Panc1 (cell line): Measurements from ENCODE around the gene UBE2G1. TPM values are rescaled to one million over a fixed set of nuclear protein-coding genes. Genes with fewer than 3 reads are reported as not detected.

Source experiments
- ATAC-seq: fragments of 200-7000 bp; cut with Tn5 transposase; 2 replicates; pipeline ENCODE4 v1.9.1; 2020; ENCODE audit warnings: mild to moderate bottlenecking, moderate library complexity
- BruUV-seq: library from RNA; stranded (reverse); fragments of 400-500 nt; replicated peaks from 2 replicates; lab custom pipeline; 2021; lab: Mats Ljungman, UMichigan
- CTCF ChIA-PET: fragments of 300-600 bp; sonication (Branson Sonifier 250); formaldehyde crosslinking; loops from one replicate; lab custom pipeline; 2022; ENCODE audit warnings: antibody characterized with exemption; lab: Charles Lee
- POLR2A ChIA-PET: fragments of 300-600 bp; sonication (Branson Sonifier 250); formaldehyde crosslinking; loops from one replicate; lab custom pipeline; 2022; ENCODE audit warnings: antibody characterized with exemption; lab: Charles Lee
- DNase-seq: peaks from one replicate; pipeline ENCODE4 v3.0.0-alpha.2; 2010; ENCODE audit warnings: low read depth, low spot score
- H3K27ac ChIP-seq: 2 replicates; pipeline ENCODE4 v1.5.1; 2011; ENCODE audit warnings: mild to moderate bottlenecking, low read length, inconsistent platforms
- H3K27me3 ChIP-seq: fragments of 200-500 bp; sonication (Bioruptor generic); 2 replicates; pipeline ENCODE4 v1.6.0; 2014; ENCODE audit warnings: low read length, inconsistent platforms; ENCODE audit not compliant: control insufficient read depth, insufficient read depth
- H3K36me3 ChIP-seq: fragments of 200-500 bp; sonication (Bioruptor generic); 2 replicates; pipeline ENCODE4 v1.5.1; 2014; ENCODE audit warnings: inconsistent platforms, mild to moderate bottlenecking, low read length, moderate library complexity; ENCODE audit not compliant: control insufficient read depth, insufficient read depth
- H3K4me1 ChIP-seq: 2 replicates; pipeline ENCODE4 v1.5.1; 2011; ENCODE audit warnings: inconsistent platforms, mild to moderate bottlenecking, low read length, moderate library complexity; ENCODE audit not compliant: control insufficient read depth, insufficient read depth
- H3K4me3 ChIP-seq, 2 experiments: 2 replicates each; pipeline ENCODE4 v1.5.1; 2011 to 2012; ENCODE audit warnings: low read depth in 2 of 2, low read length in 2 of 2, mild to moderate bottlenecking in 2 of 2, inconsistent platforms in 1 of 2, moderate library complexity in 1 of 2
- H3K9me3 ChIP-seq: fragments of 200-500 bp; sonication (Bioruptor generic); 2 replicates; pipeline ENCODE4 v1.5.1; 2014; ENCODE audit warnings: low read depth, mild to moderate bottlenecking, inconsistent platforms, low read length, moderate library complexity; ENCODE audit not compliant: control insufficient read depth, insufficient read depth
- POLR2AphosphoS5 ChIP-seq: IDR thresholded peaks from 2 replicates; pipeline ENCODE4 v1.6.1; 2012; ENCODE audit warnings: mild to moderate bottlenecking, low read depth, low read length, moderate library complexity
- SIN3A ChIP-seq: IDR thresholded peaks from 2 replicates; pipeline ENCODE4 v1.6.1; 2012; ENCODE audit warnings: low read depth, mild to moderate bottlenecking, low read length, moderate library complexity, borderline replicate concordance; ENCODE audit not compliant: insufficient read depth
- TCF7L2 ChIP-seq: IDR thresholded peaks from 2 replicates; pipeline ENCODE4 v1.6.1; 2011; ENCODE audit warnings: mild to moderate bottlenecking, low read depth, low read length, inconsistent platforms
- in situ Hi-C: cut with HindIII; loops from 2 replicates; pipeline ENCODE4 v1.10.0; 2016; ENCODE audit warnings: low sequenced_read_pairs, low pct_unique_long_range_greater_than_20kb
- intact Hi-C: fragments of 100-400 bp; cut with micrococcal nuclease; formaldehyde crosslinking; loops from one replicate; pipeline ENCODE4 v1.10.0; 2022; ENCODE audit not compliant: unreplicated experiment
- total RNA-seq: library from RNA; stranded (reverse); gene quantifications from one replicate; pipeline ENCODE4 v1.2.1, GENCODE V29; 2021; ENCODE audit not compliant: unreplicated experiment
- TF ChIP-seq, protein P1 (sequence below), 2 experiments: IDR thresholded peaks; 2 replicates each; pipeline ENCODE4 v1.6.1; 2011 to 2012; ENCODE audit warnings: low read depth in 2 of 2, control low read depth in 1 of 2, low read length in 1 of 2, mild to moderate bottlenecking in 1 of 2, moderate library complexity in 1 of 2; ENCODE audit not compliant: insufficient read depth in 1 of 2
- TF ChIP-seq, protein P2 (sequence below): fragments of 450-650 bp; IDR thresholded peaks from 2 replicates; pipeline ENCODE4 v1.5.1; 2017; ENCODE audit warnings: mild to moderate bottlenecking

The UBE2G1 gene
- total RNA-seq, 1 experiment from 2014 or later: 119 TPM

GRCh38 chr17:4220655-4221054 is 145.8 kb downstream of the UBE2G1 start:
- CTCF ChIA-PET: no interaction called here
- no peaks in the 10 kb centered on the region for H3K27me3 ChIP-seq
- POLR2A ChIA-PET: no interaction called here
- no peak for ATAC-seq
- no peak overlapping the region for H3K27ac ChIP-seq
- in situ Hi-C loops: no loop called here
- H3K9me3 ChIP-seq: no peaks in the 10 kb centered on the region
- TF ChIP-seq, protein P1, sequence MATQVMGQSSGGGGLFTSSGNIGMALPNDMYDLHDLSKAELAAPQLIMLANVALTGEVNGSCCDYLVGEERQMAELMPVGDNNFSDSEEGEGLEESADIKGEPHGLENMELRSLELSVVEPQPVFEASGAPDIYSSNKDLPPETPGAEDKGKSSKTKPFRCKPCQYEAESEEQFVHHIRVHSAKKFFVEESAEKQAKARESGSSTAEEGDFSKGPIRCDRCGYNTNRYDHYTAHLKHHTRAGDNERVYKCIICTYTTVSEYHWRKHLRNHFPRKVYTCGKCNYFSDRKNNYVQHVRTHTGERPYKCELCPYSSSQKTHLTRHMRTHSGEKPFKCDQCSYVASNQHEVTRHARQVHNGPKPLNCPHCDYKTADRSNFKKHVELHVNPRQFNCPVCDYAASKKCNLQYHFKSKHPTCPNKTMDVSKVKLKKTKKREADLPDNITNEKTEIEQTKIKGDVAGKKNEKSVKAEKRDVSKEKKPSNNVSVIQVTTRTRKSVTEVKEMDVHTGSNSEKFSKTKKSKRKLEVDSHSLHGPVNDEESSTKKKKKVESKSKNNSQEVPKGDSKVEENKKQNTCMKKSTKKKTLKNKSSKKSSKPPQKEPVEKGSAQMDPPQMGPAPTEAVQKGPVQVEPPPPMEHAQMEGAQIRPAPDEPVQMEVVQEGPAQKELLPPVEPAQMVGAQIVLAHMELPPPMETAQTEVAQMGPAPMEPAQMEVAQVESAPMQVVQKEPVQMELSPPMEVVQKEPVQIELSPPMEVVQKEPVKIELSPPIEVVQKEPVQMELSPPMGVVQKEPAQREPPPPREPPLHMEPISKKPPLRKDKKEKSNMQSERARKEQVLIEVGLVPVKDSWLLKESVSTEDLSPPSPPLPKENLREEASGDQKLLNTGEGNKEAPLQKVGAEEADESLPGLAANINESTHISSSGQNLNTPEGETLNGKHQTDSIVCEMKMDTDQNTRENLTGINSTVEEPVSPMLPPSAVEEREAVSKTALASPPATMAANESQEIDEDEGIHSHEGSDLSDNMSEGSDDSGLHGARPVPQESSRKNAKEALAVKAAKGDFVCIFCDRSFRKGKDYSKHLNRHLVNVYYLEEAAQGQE (IDR thresholded peaks at IDR 0.05; ENCODE audit: insufficient read depth in 1 of 2, low read depth in 2 of 2, low read length in 1 of 2): no peak
- no peak for TF ChIP-seq SIN3A
- TF ChIP-seq, protein P2, sequence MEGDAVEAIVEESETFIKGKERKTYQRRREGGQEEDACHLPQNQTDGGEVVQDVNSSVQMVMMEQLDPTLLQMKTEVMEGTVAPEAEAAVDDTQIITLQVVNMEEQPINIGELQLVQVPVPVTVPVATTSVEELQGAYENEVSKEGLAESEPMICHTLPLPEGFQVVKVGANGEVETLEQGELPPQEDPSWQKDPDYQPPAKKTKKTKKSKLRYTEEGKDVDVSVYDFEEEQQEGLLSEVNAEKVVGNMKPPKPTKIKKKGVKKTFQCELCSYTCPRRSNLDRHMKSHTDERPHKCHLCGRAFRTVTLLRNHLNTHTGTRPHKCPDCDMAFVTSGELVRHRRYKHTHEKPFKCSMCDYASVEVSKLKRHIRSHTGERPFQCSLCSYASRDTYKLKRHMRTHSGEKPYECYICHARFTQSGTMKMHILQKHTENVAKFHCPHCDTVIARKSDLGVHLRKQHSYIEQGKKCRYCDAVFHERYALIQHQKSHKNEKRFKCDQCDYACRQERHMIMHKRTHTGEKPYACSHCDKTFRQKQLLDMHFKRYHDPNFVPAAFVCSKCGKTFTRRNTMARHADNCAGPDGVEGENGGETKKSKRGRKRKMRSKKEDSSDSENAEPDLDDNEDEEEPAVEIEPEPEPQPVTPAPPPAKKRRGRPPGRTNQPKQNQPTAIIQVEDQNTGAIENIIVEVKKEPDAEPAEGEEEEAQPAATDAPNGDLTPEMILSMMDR: no peak
- TF ChIP-seq POLR2AphosphoS5: no peak
- no peak for TF ChIP-seq TCF7L2
- H3K36me3 ChIP-seq: no peaks in the 10 kb centered on the region
- no peaks in the 10 kb centered on the region for H3K4me1 ChIP-seq
- no peak for DNase-seq
- intact Hi-C loops: no loop called here
- BruUV-seq: no TSS peak
- H3K4me3 ChIP-seq: no peak overlapping the region

Other genes with a start within 250 kb of the UBE2G1 start
- gene ZZEF1, start 223.6 kb downstream of the UBE2G1 start, total RNA-seq: 28.4 TPM
- 13.7 TPM for gene CYB5D2, start 223.5 kb downstream of the UBE2G1 start, total RNA-seq
- 38.6 TPM for gene ANKFY1, start 102.7 kb downstream of the UBE2G1 start, total RNA-seq
- gene SPNS3, start 67.3 kb upstream of the UBE2G1 start, total RNA-seq: 0.10 TPM
- 1.9 TPM for gene SPNS2, start 132.2 kb upstream of the UBE2G1 start, total RNA-seq
- gene MYBBP1A, start 188.7 kb upstream of the UBE2G1 start, total RNA-seq: 95.6 TPM
- not detected for gene GGT6, start 193.9 kb upstream of the UBE2G1 start, total RNA-seq
- gene SMTNL2, start 217.9 kb upstream of the UBE2G1 start, total RNA-seq: not detected